ENCODE data around the gene SPRY4. TPM values are rescaled to one million over a fixed set of nuclear protein-coding genes. Genes with fewer than 3 reads are reported as not detected.
A peak's percentile ranks its signal among the peaks of the same experiment; 100 is the strongest.
"Not testable (repeated sequence)": the region's sequence is repeated elsewhere in the genome, so short reads cannot be mapped to it uniquely, and the experiment has no call there.

The SPRY4 gene
- total RNA-seq, 2 donors from 2014 or later, result 0.71 to 1.1 TPM

- H3K36me3 Mint-ChIP-seq (ENCODE audit: low read depth), result no peaks in the 10 kb centered on the region
- H3K4me1 Mint-ChIP-seq, result peaks cover 10% of the 10 kb centered on the region
- no peak overlapping the region for H3K27ac Mint-ChIP-seq
- H3K27me3 Mint-ChIP-seq, result no peaks in the 10 kb centered on the region
- no peak for ATAC-seq (replicated peaks)
- no peaks in the 10 kb centered on the region for H3K9me3 Mint-ChIP-seq
- H3K4me3 Mint-ChIP-seq, result no peak overlapping the region
These were observed 25.2 kb upstream of the SPRY4 start for GRCh38 chr5:142350021-142350420.

GRCh38 chr5:142346706-142347105 lies 21.9 kb upstream of the SPRY4 start:
- H3K4me3 Mint-ChIP-seq, result no peak overlapping the region
- no peaks in the 10 kb centered on the region for H3K27me3 Mint-ChIP-seq
- peaks cover 15% of the 10 kb centered on the region for H3K9me3 Mint-ChIP-seq
- no peak overlapping the region for H3K27ac Mint-ChIP-seq
- H3K36me3 Mint-ChIP-seq (ENCODE audit: low read depth), result no peaks in the 10 kb centered on the region
- H3K4me1 Mint-ChIP-seq, result no peaks in the 10 kb centered on the region
- ATAC-seq (replicated peaks), result no peak

GRCh38 chr5:142344915-142345314 lies 20.1 kb upstream of the SPRY4 start:
- not testable (repeated sequence) for H3K4me1 Mint-ChIP-seq; ATAC-seq (replicated peaks); H3K27me3 Mint-ChIP-seq; H3K4me3 Mint-ChIP-seq; H3K27ac Mint-ChIP-seq; H3K36me3 Mint-ChIP-seq (ENCODE audit: low read depth)
- H3K9me3 Mint-ChIP-seq, result peaks cover 15% of the 10 kb centered on the region

GRCh38 chr5:142343531-142343930 lies 18.7 kb upstream of the SPRY4 start:
- H3K27ac Mint-ChIP-seq, result no peak overlapping the region
- H3K4me3 Mint-ChIP-seq, result no peak overlapping the region
- peaks cover 15% of the 10 kb centered on the region for H3K9me3 Mint-ChIP-seq
- H3K27me3 Mint-ChIP-seq, result no peaks in the 10 kb centered on the region
- H3K36me3 Mint-ChIP-seq (ENCODE audit: low read depth), result no peaks in the 10 kb centered on the region
- no peaks in the 10 kb centered on the region for H3K4me1 Mint-ChIP-seq
- no peak for ATAC-seq (replicated peaks)

GRCh38 chr5:142342128-142342981 lies 17.5 kb upstream of the SPRY4 start:
- Mint-ChIP-seq H3K9me3 (peaks cover 15% of the 10 kb centered on the region), H3K4me3 (no peak overlapping the region), H3K36me3 (ENCODE audit: low read depth) (no peaks in the 10 kb centered on the region), H3K27me3 (no peaks in the 10 kb centered on the region), H3K4me1 (no peaks in the 10 kb centered on the region), H3K27ac (no peak overlapping the region)
- ATAC-seq (replicated peaks), result no peak

- no peak for ATAC-seq (replicated peaks)
- Mint-ChIP-seq H3K27me3 (no peaks in the 10 kb centered on the region), H3K4me3 (no peak overlapping the region), H3K27ac (no peak overlapping the region), H3K4me1 (no peaks in the 10 kb centered on the region), H3K9me3 (peaks cover 15% of the 10 kb centered on the region), H3K36me3 (ENCODE audit: low read depth) (no peaks in the 10 kb centered on the region)
These were observed 15.0 kb upstream of the SPRY4 start for GRCh38 chr5:142339781-142340180.

GRCh38 chr5:142334538-142334937 lies 9.7 kb upstream of the SPRY4 start:
- H3K4me3 Mint-ChIP-seq, result no peak overlapping the region
- ATAC-seq (replicated peaks), result no peak
- no peaks in the 10 kb centered on the region for H3K36me3 Mint-ChIP-seq (ENCODE audit: low read depth)
- no peaks in the 10 kb centered on the region for H3K27me3 Mint-ChIP-seq
- no peaks in the 10 kb centered on the region for H3K9me3 Mint-ChIP-seq
- no peak overlapping the region for H3K27ac Mint-ChIP-seq
- H3K4me1 Mint-ChIP-seq, result no peaks in the 10 kb centered on the region

- not testable (repeated sequence) for H3K36me3 Mint-ChIP-seq (ENCODE audit: low read depth); H3K27me3 Mint-ChIP-seq; H3K4me3 Mint-ChIP-seq; H3K4me1 Mint-ChIP-seq; H3K27ac Mint-ChIP-seq; ATAC-seq (replicated peaks); H3K9me3 Mint-ChIP-seq
These were observed 8.9 kb upstream of the SPRY4 start for GRCh38 chr5:142333749-142334148.

GRCh38 chr5:142330444-142330843 lies 5.6 kb upstream of the SPRY4 start:
- H3K36me3 Mint-ChIP-seq (ENCODE audit: low read depth), result no peaks in the 10 kb centered on the region
- no peaks in the 10 kb centered on the region for H3K4me1 Mint-ChIP-seq
- no peak for ATAC-seq (replicated peaks)

GRCh38 chr5:142330026-142330425 lies 5.2 kb upstream of the SPRY4 start:
- H3K27me3 Mint-ChIP-seq, result peaks cover 8% of the 10 kb centered on the region
- H3K9me3 Mint-ChIP-seq, result no peaks in the 10 kb centered on the region
- no peaks in the 10 kb centered on the region for H3K36me3 Mint-ChIP-seq (ENCODE audit: low read depth)
- no peak overlapping the region for H3K4me3 Mint-ChIP-seq
- no peak for ATAC-seq (replicated peaks)
- no peak overlapping the region for H3K27ac Mint-ChIP-seq
- H3K4me1 Mint-ChIP-seq, result no peaks in the 10 kb centered on the region

More at GRCh38 chr5:142330444-142330843, 5.6 kb upstream of the SPRY4 start:
- Mint-ChIP-seq H3K27me3 (peaks cover 8% of the 10 kb centered on the region), H3K4me3 (no peak overlapping the region), H3K9me3 (no peaks in the 10 kb centered on the region), H3K27ac (no peak overlapping the region)

- H3K9me3 Mint-ChIP-seq, result no peaks in the 10 kb centered on the region
- ATAC-seq (replicated peaks), result no peak
- H3K27ac Mint-ChIP-seq, result no peak overlapping the region
- no peaks in the 10 kb centered on the region for H3K36me3 Mint-ChIP-seq (ENCODE audit: low read depth)
- H3K4me3 Mint-ChIP-seq, result no peak overlapping the region
- H3K27me3 Mint-ChIP-seq, result peaks cover 18% of the 10 kb centered on the region
- H3K4me1 Mint-ChIP-seq, result peaks cover 7% of the 10 kb centered on the region
These were observed 2.5 kb upstream of the SPRY4 start for GRCh38 chr5:142327111-142327842.

- Mint-ChIP-seq H3K27me3 (peaks cover 24% of the 10 kb centered on the region), H3K36me3 (ENCODE audit: low read depth) (no peaks in the 10 kb centered on the region), H3K27ac (no peak overlapping the region)
These were observed 1.7 kb upstream of the SPRY4 start for GRCh38 chr5:142326480-142326938.

GRCh38 chr5:142325725-142326479 lies 1.1 kb upstream of the SPRY4 start:
- Mint-ChIP-seq H3K4me3 (peak overlapping the region; percentile 86), H3K27ac (no peak overlapping the region), H3K4me1 (peaks cover 7% of the 10 kb centered on the region), H3K27me3 (peaks cover 29% of the 10 kb centered on the region), H3K9me3 (no peaks in the 10 kb centered on the region), H3K36me3 (ENCODE audit: low read depth) (no peaks in the 10 kb centered on the region)
- ATAC-seq (replicated peaks), result no peak

More at GRCh38 chr5:142326480-142326938, 1.7 kb upstream of the SPRY4 start:
- Mint-ChIP-seq H3K9me3 (no peaks in the 10 kb centered on the region), H3K4me1 (peaks cover 7% of the 10 kb centered on the region), H3K4me3 (peak overlapping the region; percentile 86)
- ATAC-seq (replicated peaks), result no peak

- ATAC-seq (replicated peaks), result peak; percentile 71
- Mint-ChIP-seq H3K36me3 (ENCODE audit: low read depth) (no peaks in the 10 kb centered on the region), H3K4me3 (peak overlapping the region; percentile 86), H3K27me3 (peaks cover 38% of the 10 kb centered on the region), H3K9me3 (no peaks in the 10 kb centered on the region), H3K4me1 (peaks cover 7% of the 10 kb centered on the region), H3K27ac (peak overlapping the region; percentile 70)
These were observed 518 bp downstream of the SPRY4 start for GRCh38 chr5:142324136-142324870.
